ENCODE data around the gene MRFAP1L1. TPM values are rescaled to one million over a fixed set of nuclear protein-coding genes. Genes with fewer than 3 reads are reported as not detected.
A peak's percentile ranks its signal among the peaks of the same experiment; 100 is the strongest.

MRFAP1L1 gene
- total and polyA plus RNA-seq, 9 of the 15 experiments (the other 6 are each of a cell fraction or from before 2014, with no cell fraction given): 37.6 to 111 (median 83.8) TPM

GRCh38 chr4:6709230-6710114 lies at the start of gene MRFAP1L1 (continued):
- TF ChIP-seq POLR2G (IDR thresholded peaks at IDR 0.05; ENCODE audit: low read depth, low read length): peak; percentile 77
- TF ChIP-seq NFXL1 (CRISPR knock-in tag; IDR thresholded peaks at IDR 0.05): no peak
- no peak for TF ChIP-seq KHSRP (IDR thresholded peaks at IDR 0.05)
- TF ChIP-seq SREBF1 (IDR thresholded peaks at IDR 0.05; ENCODE audit: borderline replicate concordance, low read depth, low read length): no peak
- 0 out of 2 replicates have a peak, but pooled peaks have one; percentile 58 for TF ChIP-seq CTBP1 (IDR thresholded peaks at IDR 0.05; ENCODE audit: borderline replicate concordance)
- TF ChIP-seq CREB1 (IDR thresholded peaks at IDR 0.05): peak; percentile 59
- no peak for TF ChIP-seq CREB1 (CRISPR knock-in tag; IDR thresholded peaks at IDR 0.05)
- peak; percentile 66 for TF ChIP-seq TAF9B (IDR thresholded peaks at IDR 0.05; ENCODE audit: partially characterized antibody)
- TF ChIP-seq NFATC3 (IDR thresholded peaks at IDR 0.05): no peak
- no peak for TF ChIP-seq BCL6 (CRISPR knock-in tag; IDR thresholded peaks at IDR 0.05)
- TF ChIP-seq ETS2 (tag; IDR thresholded peaks at IDR 0.05; ENCODE audit: borderline replicate concordance, poor library complexity, severe bottlenecking): no peak
- peak; percentile 91 for TF ChIP-seq RBBP5 (IDR thresholded peaks at IDR 0.05; ENCODE audit: borderline replicate concordance, insufficient read depth, low read length, poor library complexity, severe bottlenecking)
- TF ChIP-seq TCFL5 (CRISPR knock-in tag; conservative IDR thresholded peaks at IDR 0.05): no peak
- peak; percentile 78 for TF ChIP-seq DACH1 (IDR thresholded peaks at IDR 0.05; ENCODE audit: partially characterized antibody)
- TF ChIP-seq NFIC (IDR thresholded peaks at IDR 0.05): no peak
- peak; percentile 70; the same call in 1 of the 2 replicates for TF ChIP-seq ZNF583 (CRISPR knock-in tag; IDR thresholded peaks at IDR 0.05)
- TF ChIP-seq ZNF696 (CRISPR knock-in tag; conservative IDR thresholded peaks at IDR 0.05): no peak
- TF ChIP-seq HNRNPLL (IDR thresholded peaks at IDR 0.05; ENCODE audit: low read depth, low read length, poor library complexity, severe bottlenecking): peak; percentile 21
- TF ChIP-seq LEF1 (IDR thresholded peaks at IDR 0.05): 0 out of 2 replicates have a peak, but pooled peaks have one; percentile 18
- peak; percentile 96 for TF ChIP-seq PKNOX1 (IDR thresholded peaks at IDR 0.05)
- TF ChIP-seq TCF7L2 (IDR thresholded peaks at IDR 0.05; ENCODE audit: low read depth, low read length): no peak
- no peak for TF ChIP-seq SNIP1 (IDR thresholded peaks at IDR 0.05; ENCODE audit: low read depth)
- no peak for TF ChIP-seq PATZ1 (CRISPR knock-in tag; IDR thresholded peaks at IDR 0.05; ENCODE audit: borderline replicate concordance)
- TF ChIP-seq GTF2E2 (tag; IDR thresholded peaks at IDR 0.05): no peak
- TF ChIP-seq HNRNPUL1 (IDR thresholded peaks at IDR 0.05; ENCODE audit: low read length): no peak
- TF ChIP-seq EHMT2 (IDR thresholded peaks at IDR 0.05): no peak
- TF ChIP-seq PTTG1 (tag; IDR thresholded peaks at IDR 0.05; ENCODE audit: low read depth): no peak
- TF ChIP-seq ILF3 (IDR thresholded peaks at IDR 0.05; ENCODE audit: borderline replicate concordance): no peak
- TF ChIP-seq TEAD2 (tag; IDR thresholded peaks at IDR 0.05): no peak
